HG03575 (cell line): ENCODE results near the gene KLRF2.
"Not testable (repeated sequence)": the region's sequence is repeated elsewhere in the genome, so short reads cannot be mapped to it uniquely, and the experiment has no call there.

ENCODE experiments used
- ATAC-seq: cut with Tn5 transposase; IDR thresholded peaks from one replicate; pipeline ENCODE4 v1.9.1; 2021; ENCODE audit not compliant: unreplicated experiment, insufficient number of reproducible peaks, low FRiP score; ENCODE audit errors: extremely low read depth

The KLRF2 gene, protein sequence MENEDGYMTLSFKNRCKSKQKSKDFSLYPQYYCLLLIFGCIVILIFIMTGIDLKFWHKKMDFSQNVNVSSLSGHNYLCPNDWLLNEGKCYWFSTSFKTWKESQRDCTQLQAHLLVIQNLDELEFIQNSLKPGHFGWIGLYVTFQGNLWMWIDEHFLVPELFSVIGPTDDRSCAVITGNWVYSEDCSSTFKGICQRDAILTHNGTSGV

DNA sequence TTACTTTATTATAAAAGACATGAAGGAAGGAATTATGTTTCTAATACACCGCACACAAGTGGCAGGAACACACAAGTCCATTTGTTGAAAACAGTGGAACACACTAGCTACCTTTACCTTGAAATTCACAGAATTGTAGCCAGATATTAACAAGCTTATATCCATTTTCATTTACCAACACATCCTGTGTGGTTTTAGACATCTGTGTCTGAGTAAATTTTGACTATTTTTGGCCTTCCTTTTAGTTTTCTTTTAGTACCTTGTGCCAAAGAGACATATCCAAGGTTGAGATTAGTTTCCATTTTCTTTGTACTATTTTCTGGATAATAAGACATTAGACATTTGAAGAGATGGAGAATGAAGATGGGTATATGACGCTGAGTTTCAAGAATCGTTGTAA lies at the start of gene KLRF2:
KLRF2 (plus strand) TSS at position 244 of the 400 bp plus-strand sequence; CDS start at position 351, 107 bp downstream.
- no peak for ATAC-seq

- no peak for ATAC-seq
These were observed 49.6 kb upstream of the KLRF2 start for GRCh38 chr12:9831720-9832119.

- ATAC-seq: no peak
These were observed 37.9 kb upstream of the KLRF2 start for GRCh38 chr12:9843407-9843806.

GRCh38 chr12:9848899-9849298 lies 32.4 kb upstream of the KLRF2 start:
- no peak for ATAC-seq

- no peak for ATAC-seq
These were observed 30.2 kb upstream of the KLRF2 start for GRCh38 chr12:9851050-9851449.

DNA sequence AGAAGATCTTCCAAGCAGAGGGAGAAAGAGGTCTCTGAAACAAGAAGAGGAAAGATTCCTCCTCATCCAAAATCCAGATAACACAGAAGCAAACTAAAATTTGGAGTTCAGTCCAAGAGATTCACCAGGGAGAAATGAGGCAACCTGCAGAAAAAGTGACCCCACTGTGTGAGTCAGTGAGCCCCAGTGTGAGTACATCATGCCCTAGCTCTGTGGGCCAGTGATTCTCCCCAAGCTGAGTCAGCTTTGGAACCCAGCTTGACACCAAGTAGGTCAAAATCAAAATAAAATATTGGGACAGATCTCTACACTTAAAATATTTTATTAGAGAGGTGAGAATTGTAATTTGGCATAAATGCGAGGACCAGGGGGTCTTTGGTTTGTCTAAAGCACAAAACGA lies 29.4 kb upstream of the KLRF2 start:
- no peak for ATAC-seq

DNA sequence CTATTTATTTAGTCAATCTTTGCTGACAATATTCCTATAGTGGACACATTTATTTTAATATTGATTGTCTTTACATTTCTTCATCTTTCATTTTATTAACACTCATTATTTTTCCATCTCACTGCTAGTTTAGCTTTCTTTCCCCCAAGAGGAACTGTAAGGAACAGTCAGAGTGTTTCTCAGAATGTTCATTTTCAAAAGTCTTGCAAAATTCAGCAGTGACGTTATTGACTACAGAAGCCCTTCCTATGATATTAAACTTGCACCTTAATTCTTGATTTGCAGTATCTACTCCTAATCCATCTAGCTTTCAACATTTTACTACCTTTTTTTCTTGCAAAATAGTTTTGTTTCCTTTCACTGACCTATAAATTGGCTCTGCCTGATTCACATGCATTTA lies 25.1 kb upstream of the KLRF2 start:
- ATAC-seq: no peak

- no peak for ATAC-seq
These were observed 24.4 kb upstream of the KLRF2 start for GRCh38 chr12:9856894-9857293.

GRCh38 chr12:9858135-9858534 lies 23.2 kb upstream of the KLRF2 start:
- ATAC-seq: no peak

- ATAC-seq: no peak
These were observed 16.2 kb upstream of the KLRF2 start for GRCh38 chr12:9864913-9865675.

- ATAC-seq: no peak
These were observed 14.4 kb upstream of the KLRF2 start for GRCh38 chr12:9866860-9867269.

- ATAC-seq: no peak
These were observed 13.8 kb upstream of the KLRF2 start for GRCh38 chr12:9867531-9867930.

- ATAC-seq: no peak
These were observed 12.9 kb upstream of the KLRF2 start for GRCh38 chr12:9868311-9868801.

DNA sequence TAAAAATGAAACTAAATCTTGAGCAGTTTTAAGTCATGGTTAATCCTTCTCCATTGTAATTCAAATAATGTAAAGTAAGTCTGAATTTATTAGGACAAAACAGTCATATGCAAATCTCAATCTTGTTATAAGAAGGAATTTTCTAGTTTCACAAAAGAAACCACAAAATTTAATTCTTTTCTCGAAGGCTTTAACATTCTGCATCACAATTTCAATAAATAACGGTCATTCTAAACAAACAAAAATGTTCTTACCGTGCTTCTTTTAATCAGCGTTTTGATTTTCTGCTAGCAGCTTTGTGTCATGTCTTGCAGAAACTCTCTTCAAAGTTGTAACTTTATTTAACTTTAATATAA lies 12.4 kb upstream of the KLRF2 start:
- no peak for ATAC-seq

DNA sequence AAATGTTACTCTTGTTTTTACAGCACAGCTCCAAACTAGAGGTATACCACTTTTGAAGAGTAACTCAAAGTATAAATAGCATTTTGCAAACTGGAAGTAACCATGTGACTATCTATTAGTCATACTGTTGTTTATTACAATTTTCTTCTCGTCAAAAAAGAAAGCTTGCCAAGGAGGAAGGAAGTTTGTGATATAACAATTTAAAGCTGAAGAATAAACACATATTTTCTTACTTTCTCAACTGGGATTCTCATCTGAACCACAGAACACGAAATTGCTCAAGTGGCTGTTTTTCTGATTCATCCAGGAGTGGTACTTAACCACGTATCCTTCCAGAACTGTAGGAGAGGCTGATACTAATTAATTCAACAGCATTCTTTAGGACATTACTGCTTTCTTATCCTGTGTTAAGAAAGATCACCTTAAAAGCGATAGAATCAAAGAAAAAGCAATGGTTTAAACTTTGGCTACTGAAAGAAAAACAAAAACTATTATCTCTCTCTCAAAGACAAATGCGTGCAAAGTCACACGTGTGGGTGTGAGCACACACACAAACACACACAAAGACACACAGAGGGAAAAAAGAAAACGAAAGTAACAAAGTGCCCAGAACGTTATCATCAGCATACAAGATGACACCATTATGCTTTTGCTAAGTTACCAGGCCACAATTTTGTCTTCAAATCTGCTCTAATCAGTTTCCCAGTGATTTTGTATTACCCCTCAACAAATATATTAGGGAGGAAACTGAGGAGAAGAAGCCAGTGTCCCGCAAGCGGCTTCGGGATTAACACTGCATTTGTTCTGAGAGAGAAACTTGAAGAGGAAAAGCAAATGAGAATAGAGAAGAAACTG lies 11.8 kb upstream of the KLRF2 start, which contains the start of gene CLEC2B:
CLEC2B (minus strand) TSS at position 48 of the 855 bp plus-strand sequence.
- no peak for ATAC-seq

DNA sequence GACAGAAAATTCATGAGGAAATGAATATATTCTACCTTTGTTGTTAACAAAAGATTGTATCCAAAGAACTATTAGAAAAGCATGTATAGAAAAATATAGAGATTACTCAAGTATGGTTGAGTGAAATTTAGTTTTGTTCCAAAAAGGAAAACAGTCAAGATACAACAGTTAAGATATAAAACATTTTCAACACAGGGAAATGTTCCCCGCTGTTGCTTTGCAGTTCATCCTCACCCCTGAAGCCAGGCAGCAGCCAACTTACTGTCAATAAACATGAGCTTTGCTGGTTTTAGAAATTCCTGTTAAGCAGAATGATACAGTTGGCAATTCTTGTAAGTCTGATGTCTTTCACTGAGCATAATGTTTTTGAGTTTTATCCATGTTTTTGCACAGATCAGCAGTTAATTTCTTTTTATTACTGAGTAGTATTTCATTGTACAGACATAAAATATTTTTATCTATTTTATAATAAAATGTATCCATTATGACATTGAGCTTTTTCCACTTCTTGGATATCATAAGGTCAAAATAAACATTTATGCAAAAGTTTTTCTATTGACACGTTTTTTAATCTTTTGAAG lies 10.9 kb upstream of the KLRF2 start:
- ATAC-seq: no peak

DNA sequence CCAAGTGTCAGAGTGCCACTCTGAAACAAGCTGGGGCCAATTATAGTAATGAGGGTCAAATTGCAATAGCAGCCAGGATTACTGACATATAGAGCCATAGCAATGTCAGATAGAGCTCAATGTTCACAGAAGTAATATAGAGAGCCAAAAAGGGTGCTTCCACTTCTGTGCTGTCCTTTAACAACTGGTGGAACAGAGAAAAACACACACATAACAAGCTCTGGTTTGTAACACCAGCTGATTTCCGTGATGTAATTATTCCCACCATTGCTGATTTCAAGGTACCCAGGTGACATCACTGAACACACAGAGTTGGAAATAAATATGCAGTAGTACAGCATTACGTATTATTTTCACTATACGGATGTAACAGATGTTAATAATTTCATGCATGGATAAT lies 9.1 kb upstream of the KLRF2 start:
- no peak for ATAC-seq

GRCh38 chr12:9872742-9873141 lies 8.5 kb upstream of the KLRF2 start:
- no peak for ATAC-seq

DNA sequence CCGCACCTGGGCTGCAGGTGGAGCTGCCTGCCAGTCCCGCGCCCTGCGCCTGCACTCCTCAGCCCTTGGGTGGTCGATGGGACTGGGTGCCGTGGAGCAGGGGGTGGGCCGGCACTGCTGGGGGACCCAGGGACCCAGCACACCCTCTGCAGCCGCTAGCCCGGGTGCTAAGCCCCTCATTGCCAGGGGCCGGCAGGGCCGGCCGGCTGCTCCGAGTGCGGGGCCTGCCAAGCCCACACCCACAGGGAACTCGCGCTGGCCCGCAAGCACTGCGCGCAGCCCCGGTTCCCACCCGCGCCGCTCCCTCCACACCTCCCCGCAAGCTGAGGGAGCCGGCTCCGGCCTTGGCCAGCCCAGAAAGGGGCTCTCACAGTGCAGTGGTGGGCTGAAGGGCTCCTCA lies 5.2 kb upstream of the KLRF2 start:
- ATAC-seq: not testable (repeated sequence)
